ENCODE data around the gene TAT.

GRCh38 chr16:71591917-71592316 lies 15.0 kb upstream of the TAT start:
- TF ChIP-seq CTCF (tag by site-specific recombination; IDR thresholded peaks at IDR 0.05) = no peak
- TF ChIP-seq ZFP41 (tag by site-specific recombination; IDR thresholded peaks at IDR 0.05; ENCODE audit: borderline replicate concordance) = no peak
- TF ChIP-seq YY1 (tag by site-specific recombination; IDR thresholded peaks at IDR 0.05) = no peak
- TF ChIP-seq ZNF660 (tag by site-specific recombination; IDR thresholded peaks at IDR 0.05) = no peak
- no peak for TF ChIP-seq ZNF704 (tag by site-specific recombination; IDR thresholded peaks at IDR 0.05)
- TF ChIP-seq ZNF138 (tag by site-specific recombination; IDR thresholded peaks at IDR 0.05; ENCODE audit: borderline replicate concordance) = no peak
- TF ChIP-seq ZBTB11 (tag by site-specific recombination; conservative IDR thresholded peaks at IDR 0.05; ENCODE audit: low read depth) = no peak
- TF ChIP-seq ZNF596 (tag by site-specific recombination; IDR thresholded peaks at IDR 0.05) = no peak
- TF ChIP-seq ZNF221 (tag by site-specific recombination; IDR thresholded peaks at IDR 0.05; ENCODE audit: borderline replicate concordance) = no peak
